ENCODE results near the gene LRRK2. TPM values are rescaled to one million over a fixed set of nuclear protein-coding genes. Genes with fewer than 3 reads are reported as not detected.

The LRRK2 gene
- total and polyA plus RNA-seq, 10 of the 15 experiments (the other 5 are each of a cell fraction or from before 2014, with no cell fraction given): 0.80 to 32.6 (median 1.4) TPM

DNA sequence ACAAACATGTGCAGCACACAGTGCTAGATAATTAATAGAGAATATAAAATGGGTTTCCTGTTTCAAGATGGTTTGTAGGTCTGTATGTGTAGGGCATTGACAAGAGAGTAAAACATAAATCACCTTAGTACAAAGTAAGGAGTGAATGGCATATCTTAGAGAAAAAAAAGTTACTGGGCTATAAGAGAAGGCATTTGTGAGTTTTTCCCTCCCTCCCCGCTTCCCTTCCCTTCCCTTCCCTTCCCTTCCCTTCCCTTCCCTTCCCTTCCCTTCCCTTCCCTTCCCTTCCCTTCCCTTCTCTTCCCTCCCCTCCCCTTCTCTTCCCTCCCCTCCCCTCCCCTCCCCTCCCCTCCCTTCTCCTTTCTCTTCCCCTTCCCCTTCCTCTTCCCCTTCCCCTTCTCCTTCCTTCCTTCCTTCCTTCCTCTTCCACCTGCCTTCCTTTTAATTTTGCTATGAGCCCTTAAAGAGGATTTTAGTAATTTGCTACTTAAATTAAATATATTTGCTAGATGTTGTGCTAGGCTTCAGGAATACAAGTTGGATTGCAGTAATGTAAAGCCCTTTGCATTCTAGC is 57.1 kb downstream of the LRRK2 start:
- Histone ChIP-seq H3K9me3 (replicated peaks; ENCODE audit: control insufficient read depth, insufficient read depth, low read length) (no peaks in the 10 kb centered on the region), H3K4me3 (no peak overlapping the region), H3K79me2 (ENCODE audit: control insufficient read depth, insufficient read depth, low read length) (no peaks in the 10 kb centered on the region), H3K4me1 (ENCODE audit: control insufficient read depth, insufficient read depth, low read length) (no peaks in the 10 kb centered on the region), H3K27me3 (replicated peaks in 1 of 2; ENCODE audit: control insufficient read depth in 2 of 2, insufficient read depth in 2 of 2, low read length in 1 of 2) (no peaks in the 10 kb centered on the region), H2AFZ (ENCODE audit: control insufficient read depth, low read depth, low read length) (no peak overlapping the region), H3K36me3 (ENCODE audit: control insufficient read depth in 2 of 2, insufficient read depth in 2 of 2, low read length in 1 of 2) (no peaks in the 10 kb centered on the region), H3K4me2 (ENCODE audit: control insufficient read depth, insufficient read depth) (no peak overlapping the region), H3K27ac (ENCODE audit: control insufficient read depth, insufficient read depth) (no peak overlapping the region), H4K20me1 (ENCODE audit: control insufficient read depth, insufficient read depth) (no peaks in the 10 kb centered on the region), H3K9ac (ENCODE audit: control insufficient read depth, insufficient read depth, low read length) (no peak overlapping the region)
- ChIA-PET SMC1A (ENCODE audit: uncharacterized antibody, unreplicated experiment) (interaction anchor here (0.6 to 4.9 kb wide), 3 partner anchors 11 to 1439 kb away, joined by 3 to 40 read pairs (median 3); no protein-coding TSS in a partner anchor), POLR2A (interaction anchor here (1.7 kb wide), 1 partner anchor 10 kb away, joined by 6 read pairs; no protein-coding TSS in a partner anchor), RAD21 (ENCODE audit: unreplicated experiment) (no interaction called here), CTCF (interaction anchor here (1.3 kb wide), 1 partner anchor 14 kb away, joined by 4 read pairs; no protein-coding TSS in a partner anchor)
- no peak for TF ChIP-seq MEF2B (IDR thresholded peaks at IDR 0.05; ENCODE audit: partially characterized antibody, poor library complexity, severe bottlenecking)
- TF ChIP-seq KAT2A (conservative IDR thresholded peaks at IDR 0.05; ENCODE audit: control insufficient read depth, low read depth, low read length): no peak
- no peak for TF ChIP-seq GABPA (IDR thresholded peaks at IDR 0.05; ENCODE audit: low read depth)
- no peak for TF ChIP-seq JUNB (IDR thresholded peaks at IDR 0.05)
- in situ Hi-C loops (cut with MboI): no loop called here
- BruUV-seq (replicated peaks): no TSS peak
- WGBS (ENCODE audit: insufficient coverage, insufficient replicate concordance, low lambda C conversion rate, missing lambda C conversion rate): 54% methylated on average over 1 of the region's 1 CpG
- DNase-seq (ENCODE audit: low read depth, low spot score) (no peak), ATAC-seq (no peak), FAIRE-seq (no peak)
- intact Hi-C loops (cut with micrococcal nuclease; ENCODE audit: unreplicated experiment): no loop called here

DNA sequence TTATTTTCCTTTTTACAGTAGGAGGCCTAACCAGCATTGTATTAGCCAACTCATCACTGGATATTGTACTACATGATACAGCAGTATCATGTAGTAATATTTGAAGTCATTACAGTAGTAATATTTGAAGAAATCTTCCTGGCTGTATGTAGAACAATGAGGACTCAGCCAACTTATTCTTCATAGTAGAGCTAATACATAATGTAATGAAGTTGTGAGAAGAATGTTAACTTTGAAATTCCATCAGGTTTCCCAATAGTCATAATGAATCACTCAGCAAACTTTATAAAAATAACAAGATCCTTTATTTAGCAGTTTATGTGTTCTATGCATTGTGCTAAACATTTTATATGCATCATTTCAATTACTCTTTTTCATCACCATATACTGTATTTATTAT is 61.8 kb downstream of the LRRK2 start:
- Histone ChIP-seq H3K9me3 (replicated peaks; ENCODE audit: control insufficient read depth, insufficient read depth, low read length) (no peaks in the 10 kb centered on the region), H3K9ac (ENCODE audit: control insufficient read depth, insufficient read depth, low read length) (no peak overlapping the region), H3K4me1 (ENCODE audit: control insufficient read depth, insufficient read depth, low read length) (no peaks in the 10 kb centered on the region), H2AFZ (ENCODE audit: control insufficient read depth, low read depth, low read length) (no peak overlapping the region), H3K4me2 (ENCODE audit: control insufficient read depth, insufficient read depth) (no peak overlapping the region), H3K27me3 (replicated peaks in 1 of 2; ENCODE audit: control insufficient read depth in 2 of 2, insufficient read depth in 2 of 2, low read length in 1 of 2) (no peaks in the 10 kb centered on the region), H3K36me3 (ENCODE audit: control insufficient read depth in 2 of 2, insufficient read depth in 2 of 2, low read length in 1 of 2) (no peaks in the 10 kb centered on the region), H3K79me2 (ENCODE audit: control insufficient read depth, insufficient read depth, low read length) (no peaks in the 10 kb centered on the region), H3K27ac (ENCODE audit: control insufficient read depth, insufficient read depth) (no peak overlapping the region), H3K4me3 (no peak overlapping the region), H4K20me1 (ENCODE audit: control insufficient read depth, insufficient read depth) (no peaks in the 10 kb centered on the region)
- FAIRE-seq (no peak), ATAC-seq (no peak), DNase-seq (ENCODE audit: low read depth, low spot score) (no peak)
- intact Hi-C loops (cut with micrococcal nuclease; ENCODE audit: unreplicated experiment) (no loop called here), in situ Hi-C loops (cut with MboI) (no loop called here)
- BruUV-seq (replicated peaks): no TSS peak
- ChIA-PET RAD21 (ENCODE audit: unreplicated experiment) (interaction anchor here (0.8 kb wide), 1 partner anchor 133 kb away, joined by 3 read pairs; no protein-coding TSS in a partner anchor), CTCF (interaction anchor here (0.8 to 1.2 kb wide), 2 partner anchors 12 to 23 kb away, joined by 3 read pairs; no protein-coding TSS in a partner anchor), SMC1A (ENCODE audit: uncharacterized antibody, unreplicated experiment) (interaction anchor here (0.7 to 1.5 kb wide), 6 partner anchors 10 to 252 kb away, joined by 3 to 4 read pairs (median 4); no protein-coding TSS in a partner anchor), POLR2A (interaction anchor here (0.6 kb wide), 1 partner anchor 150 kb away, joined by 3 read pairs; no protein-coding TSS in a partner anchor)
- TF ChIP-seq, protein P1, sequence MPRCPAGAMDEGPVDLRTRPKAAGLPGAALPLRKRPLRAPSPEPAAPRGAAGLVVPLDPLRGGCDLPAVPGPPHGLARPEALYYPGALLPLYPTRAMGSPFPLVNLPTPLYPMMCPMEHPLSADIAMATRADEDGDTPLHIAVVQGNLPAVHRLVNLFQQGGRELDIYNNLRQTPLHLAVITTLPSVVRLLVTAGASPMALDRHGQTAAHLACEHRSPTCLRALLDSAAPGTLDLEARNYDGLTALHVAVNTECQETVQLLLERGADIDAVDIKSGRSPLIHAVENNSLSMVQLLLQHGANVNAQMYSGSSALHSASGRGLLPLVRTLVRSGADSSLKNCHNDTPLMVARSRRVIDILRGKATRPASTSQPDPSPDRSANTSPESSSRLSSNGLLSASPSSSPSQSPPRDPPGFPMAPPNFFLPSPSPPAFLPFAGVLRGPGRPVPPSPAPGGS (IDR thresholded peaks at IDR 0.05; ENCODE audit: borderline replicate concordance, insufficient read depth, low read depth, low read length, poor library complexity, severe bottlenecking): no peak
- TF ChIP-seq, protein P2, sequence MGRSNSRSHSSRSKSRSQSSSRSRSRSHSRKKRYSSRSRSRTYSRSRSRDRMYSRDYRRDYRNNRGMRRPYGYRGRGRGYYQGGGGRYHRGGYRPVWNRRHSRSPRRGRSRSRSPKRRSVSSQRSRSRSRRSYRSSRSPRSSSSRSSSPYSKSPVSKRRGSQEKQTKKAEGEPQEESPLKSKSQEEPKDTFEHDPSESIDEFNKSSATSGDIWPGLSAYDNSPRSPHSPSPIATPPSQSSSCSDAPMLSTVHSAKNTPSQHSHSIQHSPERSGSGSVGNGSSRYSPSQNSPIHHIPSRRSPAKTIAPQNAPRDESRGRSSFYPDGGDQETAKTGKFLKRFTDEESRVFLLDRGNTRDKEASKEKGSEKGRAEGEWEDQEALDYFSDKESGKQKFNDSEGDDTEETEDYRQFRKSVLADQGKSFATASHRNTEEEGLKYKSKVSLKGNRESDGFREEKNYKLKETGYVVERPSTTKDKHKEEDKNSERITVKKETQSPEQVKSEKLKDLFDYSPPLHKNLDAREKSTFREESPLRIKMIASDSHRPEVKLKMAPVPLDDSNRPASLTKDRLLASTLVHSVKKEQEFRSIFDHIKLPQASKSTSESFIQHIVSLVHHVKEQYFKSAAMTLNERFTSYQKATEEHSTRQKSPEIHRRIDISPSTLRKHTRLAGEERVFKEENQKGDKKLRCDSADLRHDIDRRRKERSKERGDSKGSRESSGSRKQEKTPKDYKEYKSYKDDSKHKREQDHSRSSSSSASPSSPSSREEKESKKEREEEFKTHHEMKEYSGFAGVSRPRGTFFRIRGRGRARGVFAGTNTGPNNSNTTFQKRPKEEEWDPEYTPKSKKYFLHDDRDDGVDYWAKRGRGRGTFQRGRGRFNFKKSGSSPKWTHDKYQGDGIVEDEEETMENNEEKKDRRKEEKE (IDR thresholded peaks at IDR 0.05): no peak
- TF ChIP-seq MEF2B (IDR thresholded peaks at IDR 0.05; ENCODE audit: partially characterized antibody, poor library complexity, severe bottlenecking): no peak
- no peak for TF ChIP-seq TCF7 (IDR thresholded peaks at IDR 0.05; ENCODE audit: borderline replicate concordance)
- TF ChIP-seq LARP7 (IDR thresholded peaks at IDR 0.05): no peak
- TF ChIP-seq MXI1 (IDR thresholded peaks at IDR 0.05; ENCODE audit: low read depth, low read length): no peak
- TF ChIP-seq ZNF207 (IDR thresholded peaks at IDR 0.05; ENCODE audit: borderline replicate concordance): no peak
- TF ChIP-seq RELA (IDR thresholded peaks at IDR 0.05; ENCODE audit: borderline replicate concordance, partially characterized antibody): no peak
